ENCODE measurements around the gene SH3PXD2A. TPM values are rescaled to one million over a fixed set of nuclear protein-coding genes. Genes with fewer than 3 reads are reported as not detected.
"Not testable (repeated sequence)": the region's sequence is repeated elsewhere in the genome, so short reads cannot be mapped to it uniquely, and the experiment has no call there.

The SH3PXD2A gene
- total RNA-seq, 1 donor from 2014 or later = 2.4 TPM

DNA sequence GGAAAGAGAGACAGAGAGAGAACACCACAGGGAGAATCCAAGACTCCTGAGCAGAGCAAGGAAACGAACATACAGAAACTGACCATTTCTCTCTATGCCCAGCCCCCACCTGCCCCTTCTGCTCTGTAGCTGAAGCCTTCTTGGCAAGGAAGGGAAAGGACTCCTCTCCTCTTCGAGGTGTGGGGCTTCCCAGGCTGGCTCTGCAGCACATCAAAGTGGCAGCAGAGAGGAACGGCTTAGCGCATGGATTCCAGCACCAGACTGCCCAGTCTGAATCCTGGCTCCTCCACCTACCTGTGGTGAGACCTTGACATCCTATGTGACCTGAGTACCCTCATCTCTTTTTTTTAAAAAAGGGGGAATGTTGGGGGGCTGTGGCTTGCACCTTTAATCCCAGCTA is 69.4 kb downstream of the SH3PXD2A start:
- no peak for DNase-seq

DNA sequence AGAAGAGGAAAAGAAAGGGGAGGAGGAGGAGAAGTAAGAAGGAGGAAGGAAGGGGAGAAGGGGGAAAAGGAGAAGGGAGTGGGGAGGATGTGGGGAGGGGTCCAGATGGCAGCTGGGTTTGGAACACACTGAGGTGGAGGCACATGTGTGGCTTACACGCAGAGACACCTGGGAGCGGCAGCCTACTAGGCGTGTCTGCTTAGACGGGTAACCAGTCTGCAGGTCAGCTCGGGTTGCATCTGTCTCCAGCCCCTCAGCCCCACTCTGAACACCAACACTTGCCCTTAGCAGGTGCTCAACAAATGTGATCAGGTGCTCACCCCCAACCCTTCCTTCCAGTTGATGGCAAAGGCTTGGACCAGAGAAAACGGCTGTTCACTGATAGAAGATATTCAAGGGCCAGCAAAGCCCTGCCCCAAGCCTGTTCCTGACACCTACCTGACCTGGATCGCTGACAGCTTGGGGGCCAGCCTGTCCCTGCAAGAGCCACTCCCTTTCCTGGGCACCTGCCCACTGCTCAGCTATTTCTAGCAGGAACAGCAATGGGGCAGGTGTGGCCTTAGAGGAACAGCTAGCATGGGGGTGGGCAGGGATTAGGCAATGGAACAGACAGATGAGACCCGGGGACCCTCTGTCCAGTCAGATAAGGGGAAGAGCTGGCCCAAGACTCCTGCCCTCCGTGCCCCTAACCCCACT is 70.5 kb downstream of the SH3PXD2A start:
- DNase-seq = no peak

DNA sequence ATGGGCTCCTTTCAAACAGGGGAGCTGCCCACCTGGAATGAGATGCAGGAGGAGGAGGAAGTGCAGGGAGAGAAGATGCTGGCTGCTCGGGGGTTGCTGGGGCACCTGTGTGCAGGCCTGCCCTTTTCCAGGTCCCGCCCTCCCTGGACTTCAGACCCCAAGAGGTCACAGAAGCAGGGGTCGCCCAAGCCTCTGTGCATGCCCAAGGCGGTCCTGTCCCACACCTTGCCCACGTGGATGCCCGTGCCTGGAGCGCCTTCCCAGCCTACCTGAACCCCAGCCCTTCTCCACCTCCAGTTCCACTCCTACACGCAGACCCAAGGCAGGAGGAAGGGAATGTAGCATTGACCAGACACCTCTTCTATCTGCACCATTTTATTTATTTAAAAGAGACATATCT is 71.3 kb downstream of the SH3PXD2A start:
- DNase-seq = no peak

GRCh38 chr10:103783681-103784080 is 71.7 kb downstream of the SH3PXD2A start:
- no peak for DNase-seq

- DNase-seq = peak; percentile 51
Observed at GRCh38 chr10:103781329-103782061, 73.9 kb downstream of the SH3PXD2A start.

DNA sequence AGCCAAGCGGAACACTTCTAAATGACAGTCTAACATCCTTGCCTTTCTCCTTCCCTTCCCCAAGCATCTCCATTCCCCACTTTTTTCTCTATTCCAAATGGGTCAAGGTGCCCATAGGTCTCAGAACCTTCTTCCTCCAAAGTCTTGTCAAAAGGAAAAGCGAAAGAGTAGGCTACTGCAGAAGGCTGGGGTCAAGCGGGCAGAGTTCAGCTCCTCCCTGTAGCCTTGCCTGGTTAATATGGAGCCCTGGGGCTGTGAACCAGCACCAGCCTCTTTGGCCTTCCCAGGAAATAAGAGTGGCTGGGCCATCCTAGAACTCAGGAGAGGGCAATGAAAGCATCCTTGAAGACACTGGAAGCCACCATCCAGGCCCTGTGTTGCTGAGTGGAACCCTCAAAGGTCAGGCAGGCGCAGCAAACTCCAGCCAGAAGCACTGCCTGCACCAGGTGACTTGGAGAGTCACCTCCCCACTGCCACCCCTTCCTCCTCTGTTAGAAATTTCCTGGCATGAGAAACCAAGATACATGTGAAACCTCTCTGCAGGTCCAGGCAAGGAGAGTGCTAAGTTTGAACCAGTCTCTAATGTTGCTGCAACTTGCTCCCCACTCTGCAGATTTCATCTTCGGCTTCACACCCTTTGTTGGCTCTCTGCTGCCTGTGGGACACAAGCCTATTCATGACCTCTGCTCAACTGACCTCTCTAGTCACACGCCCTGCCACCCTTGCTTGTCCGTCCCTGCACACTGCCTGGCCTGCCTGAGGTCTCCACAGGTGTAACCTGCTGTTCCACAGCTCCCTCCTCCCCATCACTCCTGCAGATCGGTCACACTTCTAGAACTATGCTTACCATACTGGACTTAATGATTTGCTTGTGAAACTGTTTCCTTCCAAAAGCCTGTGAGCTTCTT is 74.9 kb downstream of the SH3PXD2A start:
- DNase-seq = no peak

GRCh38 chr10:103778358-103779139 is 76.8 kb downstream of the SH3PXD2A start:
- DNase-seq = no peak

- no peak for DNase-seq
Observed at GRCh38 chr10:103776878-103777591, 78.3 kb downstream of the SH3PXD2A start.

- no peak for DNase-seq
Observed at GRCh38 chr10:103775776-103776175, 79.6 kb downstream of the SH3PXD2A start.

DNA sequence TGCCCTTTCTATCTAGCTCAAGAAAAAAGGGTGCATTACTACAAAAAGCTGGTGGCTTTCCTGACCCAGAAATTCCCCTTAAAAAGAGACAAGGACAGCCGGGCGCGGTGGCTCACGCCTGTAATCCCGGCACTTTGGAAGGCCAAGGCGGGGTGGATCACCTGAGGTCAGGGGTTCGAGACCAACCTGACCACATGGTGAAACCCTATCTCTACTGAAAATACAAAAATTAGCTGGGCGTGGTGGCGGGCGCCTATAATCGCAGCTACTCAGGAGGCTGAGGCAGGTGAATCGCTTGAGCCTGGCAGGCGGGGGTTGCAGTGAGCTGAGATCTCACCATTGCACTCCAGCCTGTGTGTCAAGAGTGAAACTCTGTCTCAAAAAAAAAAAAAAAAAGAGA is 82.5 kb downstream of the SH3PXD2A start:
- not testable (repeated sequence) for DNase-seq

GRCh38 chr10:103772096-103772845 is 83.1 kb downstream of the SH3PXD2A start:
- DNase-seq = peak; percentile 72

DNA sequence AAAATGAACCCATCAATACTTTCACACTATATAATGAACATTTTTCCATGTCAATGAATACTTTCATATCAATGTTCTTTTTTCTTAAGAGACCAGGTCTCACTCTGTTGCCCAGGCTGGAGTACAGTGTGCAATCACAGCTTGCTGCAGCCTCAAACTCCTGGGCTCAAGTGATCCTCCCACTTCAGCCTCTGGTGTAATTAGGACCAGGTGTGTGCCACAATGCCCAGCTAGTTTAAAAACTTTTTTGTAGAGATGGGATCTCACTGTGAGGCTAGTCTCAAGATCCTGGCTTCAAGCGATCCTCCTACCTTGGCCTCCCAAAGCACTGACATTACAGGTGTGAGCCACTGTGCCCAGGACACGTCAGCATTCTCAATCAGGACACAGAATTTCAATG is 85.2 kb downstream of the SH3PXD2A start:
- no peak for DNase-seq

- no peak for DNase-seq
Observed at GRCh38 chr10:103769176-103769575, 86.2 kb downstream of the SH3PXD2A start.

- DNase-seq = no peak
Observed at GRCh38 chr10:103768345-103768744, 87.0 kb downstream of the SH3PXD2A start.

GRCh38 chr10:103767756-103768155 is 87.6 kb downstream of the SH3PXD2A start:
- DNase-seq = peak; percentile 8

DNA sequence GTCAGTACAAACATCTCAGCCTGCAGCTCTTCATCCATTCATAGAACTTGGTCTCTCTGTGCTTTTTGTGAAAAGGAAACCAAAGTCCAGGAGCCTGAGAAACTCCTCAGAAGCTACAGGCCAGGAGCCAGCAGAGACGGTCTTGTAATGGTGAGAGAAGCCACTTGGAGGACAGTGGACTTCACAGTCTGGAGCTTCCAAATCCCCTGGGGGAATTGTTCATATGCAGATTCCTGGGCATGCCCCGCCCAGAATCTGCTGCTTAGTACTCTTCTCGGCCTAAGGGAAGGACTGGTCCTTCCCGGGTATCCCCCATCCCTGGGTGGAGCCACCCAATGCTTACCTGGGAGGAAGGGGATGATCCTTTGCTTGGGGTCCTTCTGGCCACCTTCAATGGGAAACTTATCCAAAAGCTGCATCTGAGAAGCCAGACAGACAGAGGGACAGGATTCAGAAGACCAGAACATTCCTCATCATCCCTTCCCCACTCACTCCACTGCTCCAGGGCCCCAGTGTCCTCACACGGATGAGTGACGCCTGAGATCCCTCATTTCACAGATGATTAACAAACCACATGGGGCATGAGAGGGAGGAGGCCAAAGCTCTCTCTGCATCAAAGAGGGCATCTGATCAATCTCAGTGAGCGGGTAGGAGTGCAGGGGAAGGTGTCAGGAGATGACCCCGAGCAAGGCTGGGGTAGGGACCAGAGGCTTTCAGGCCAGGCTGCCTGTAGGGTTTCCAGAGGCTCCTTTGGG is 88.4 kb downstream of the SH3PXD2A start:
- DNase-seq = no peak

DNA sequence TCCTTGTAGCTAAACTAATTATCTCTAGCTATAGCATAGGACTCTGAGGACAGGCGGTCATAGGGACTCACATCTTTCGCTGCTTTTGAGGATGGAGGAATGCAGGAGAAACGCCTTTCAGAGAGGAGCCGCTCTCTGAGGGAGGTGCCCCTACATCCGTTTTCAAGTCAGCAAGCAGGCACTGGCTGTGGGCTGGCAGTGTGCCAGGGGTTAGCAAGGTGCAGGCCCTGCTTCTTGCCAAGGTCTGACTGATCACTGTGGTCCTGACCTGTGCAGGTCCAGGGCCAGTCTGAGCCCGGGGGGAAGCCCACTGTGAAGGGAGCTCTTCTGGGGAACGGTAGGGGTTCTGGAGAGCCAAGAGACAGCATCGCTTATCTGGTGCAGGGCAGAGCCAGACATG is 89.4 kb downstream of the SH3PXD2A start:
- peak; percentile 54 for DNase-seq

- DNase-seq = peak; percentile 86
Observed at GRCh38 chr10:103765168-103765567, 90.2 kb downstream of the SH3PXD2A start.

GRCh38 chr10:103764296-103765088 is 90.9 kb downstream of the SH3PXD2A start:
- peak; percentile 48 for DNase-seq
